UCSD-AML1 (cell line): ENCODE data around the gene GALNTL6.
"Not testable (repeated sequence)": the region's sequence is repeated elsewhere in the genome, so short reads cannot be mapped to it uniquely, and the experiment has no call there.

Source experiments
- DNase-seq: peaks from one replicate; lab custom pipeline; 2025; ENCODE audit not compliant: unreplicated experiment; lab: John Stamatoyannopoulos, UW

The GALNTL6 gene

GRCh38 chr4:172963498-172964294 lies 1150.5 kb downstream of the GALNTL6 start:
- DNase-seq, result no peak

GRCh38 chr4:172970189-172970588 lies 1157.0 kb downstream of the GALNTL6 start:
- DNase-seq, result not testable (repeated sequence)

- DNase-seq, result no peak
These were observed 1161.4 kb downstream of the GALNTL6 start for GRCh38 chr4:172974586-172974985.

- no peak for DNase-seq
These were observed 1162.5 kb downstream of the GALNTL6 start for GRCh38 chr4:172975651-172976229.

GRCh38 chr4:172977491-172978041 lies 1164.4 kb downstream of the GALNTL6 start:
- not testable (repeated sequence) for DNase-seq

- no peak for DNase-seq
These were observed 1165.6 kb downstream of the GALNTL6 start for GRCh38 chr4:172978848-172979247.

GRCh38 chr4:172979332-172979731 lies 1166.1 kb downstream of the GALNTL6 start:
- no peak for DNase-seq

- DNase-seq, result no peak
These were observed 1167.0 kb downstream of the GALNTL6 start for GRCh38 chr4:172980219-172980618.

- DNase-seq, result no peak
These were observed 1169.0 kb downstream of the GALNTL6 start for GRCh38 chr4:172982151-172982590.

GRCh38 chr4:172983014-172983413 lies 1169.8 kb downstream of the GALNTL6 start:
- no peak for DNase-seq

- DNase-seq, result no peak
These were observed 1170.4 kb downstream of the GALNTL6 start for GRCh38 chr4:172983631-172984030.

GRCh38 chr4:172985552-172985951 lies 1172.3 kb downstream of the GALNTL6 start:
- DNase-seq, result no peak

GRCh38 chr4:172986114-172986513 lies 1172.9 kb downstream of the GALNTL6 start:
- no peak for DNase-seq

- no peak for DNase-seq
These were observed 1177.0 kb downstream of the GALNTL6 start for GRCh38 chr4:172989984-172990820.

GRCh38 chr4:172992648-172993378 lies 1179.6 kb downstream of the GALNTL6 start:
- no peak for DNase-seq

- DNase-seq, result no peak
These were observed 1182.0 kb downstream of the GALNTL6 start for GRCh38 chr4:172995161-172995560.

- no peak for DNase-seq
These were observed 1182.5 kb downstream of the GALNTL6 start for GRCh38 chr4:172995704-172996103.

- no peak for DNase-seq
These were observed 1183.5 kb downstream of the GALNTL6 start for GRCh38 chr4:172996571-172997216.

- no peak for DNase-seq
These were observed 1184.0 kb downstream of the GALNTL6 start for GRCh38 chr4:172997217-172997609.

GRCh38 chr4:172997856-172998255 lies 1184.7 kb downstream of the GALNTL6 start:
- no peak for DNase-seq
